Liver (tissue), 3 donors: Measurements from ENCODE around the gene NOP9.

Experiments used
- CTCF ChIP-seq: fragments of 150-350 bp; IDR thresholded peaks from 2 replicates; pipeline ENCODE4 v1.5.1; 2017; ENCODE audit warnings: improper control_type of control experiment, low read depth, low read length; ENCODE audit not compliant: missing input control
- JUND ChIP-seq, 2 donors: IDR thresholded peaks; 2 replicates each; pipeline ENCODE4 v1.6.1; 2016; ENCODE audit warnings: antibody characterized with exemption in 2 of 2
- SP1 ChIP-seq: IDR thresholded peaks from 2 replicates; pipeline ENCODE4 v1.6.1; 2018; ENCODE audit warnings: antibody characterized with exemption, mild to moderate bottlenecking
- TAF1 ChIP-seq: conservative IDR thresholded peaks from 2 replicates; pipeline ENCODE4 v1.6.1; 2016; ENCODE audit warnings: antibody characterized with exemption, mild to moderate bottlenecking
- donor health status: healthy.
- donor health status: healthy.

DNA sequence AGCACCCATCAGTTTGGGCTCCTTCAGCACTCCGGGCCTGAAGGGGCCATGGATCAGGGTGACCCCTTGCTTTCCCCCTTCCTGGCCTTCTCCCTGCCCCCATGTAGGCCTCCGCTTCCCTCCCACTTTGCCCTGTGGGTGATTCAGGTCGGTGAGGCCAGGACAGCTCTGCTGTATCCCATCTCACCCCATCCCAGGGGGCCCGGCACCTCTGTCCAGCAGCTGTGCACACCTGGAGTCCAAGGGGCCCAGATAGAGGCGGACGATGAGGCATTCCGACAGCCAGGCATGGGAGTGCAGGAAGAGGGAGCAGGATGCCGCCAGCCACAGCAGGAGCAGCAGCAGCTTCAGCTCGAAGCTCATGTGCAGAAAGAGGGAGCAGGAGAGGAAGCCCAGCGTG, 23.0 kb downstream of the NOP9 start:
- TF ChIP-seq SP1: no peak
- TF ChIP-seq CTCF: no peak
- no peak for TF ChIP-seq TAF1
- no peak for TF ChIP-seq JUND (IDR thresholded peaks at IDR 0.05)
